B cell (primary cell): ENCODE measurements around the gene DTNBP1.

ENCODE experiments used
- EZH2 ChIP-seq: IDR thresholded peaks from 2 replicates; pipeline ENCODE4 v1.6.1; 2012; ENCODE audit warnings: borderline replicate concordance, low read depth, mild to moderate bottlenecking, moderate library complexity, low read length; ENCODE audit not compliant: insufficient read depth, poor library complexity, severe bottlenecking
- TF ChIP-seq, protein P1 (sequence below): fragments of 200-600 bp; IDR thresholded peaks from one replicate; pipeline ENCODE4 v1.8.0; 2022; ENCODE audit warnings: antibody characterized with exemption, mild to moderate bottlenecking

DNA sequence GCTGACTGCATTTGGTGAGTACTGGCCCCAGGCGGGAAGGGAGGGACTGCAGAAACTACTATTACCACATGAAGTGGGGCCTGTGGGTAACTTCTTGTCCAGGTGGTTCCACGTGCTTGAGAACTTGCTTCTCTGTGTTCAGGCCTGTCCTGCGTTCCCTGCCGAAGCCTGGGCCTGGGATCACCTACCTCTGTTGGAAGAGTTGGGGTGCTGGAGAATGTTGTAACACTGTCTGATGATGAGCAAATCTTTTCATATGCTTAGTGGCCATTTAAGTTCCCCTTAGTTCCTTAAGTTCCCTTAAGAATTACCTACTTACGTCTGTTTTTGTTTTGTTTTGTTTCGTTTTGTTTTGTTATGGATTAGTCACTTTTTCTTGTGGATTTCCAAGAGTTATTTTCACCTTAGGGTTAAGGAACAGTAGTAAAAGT is 154.4 kb downstream of the DTNBP1 start:
- TF ChIP-seq, protein P1, sequence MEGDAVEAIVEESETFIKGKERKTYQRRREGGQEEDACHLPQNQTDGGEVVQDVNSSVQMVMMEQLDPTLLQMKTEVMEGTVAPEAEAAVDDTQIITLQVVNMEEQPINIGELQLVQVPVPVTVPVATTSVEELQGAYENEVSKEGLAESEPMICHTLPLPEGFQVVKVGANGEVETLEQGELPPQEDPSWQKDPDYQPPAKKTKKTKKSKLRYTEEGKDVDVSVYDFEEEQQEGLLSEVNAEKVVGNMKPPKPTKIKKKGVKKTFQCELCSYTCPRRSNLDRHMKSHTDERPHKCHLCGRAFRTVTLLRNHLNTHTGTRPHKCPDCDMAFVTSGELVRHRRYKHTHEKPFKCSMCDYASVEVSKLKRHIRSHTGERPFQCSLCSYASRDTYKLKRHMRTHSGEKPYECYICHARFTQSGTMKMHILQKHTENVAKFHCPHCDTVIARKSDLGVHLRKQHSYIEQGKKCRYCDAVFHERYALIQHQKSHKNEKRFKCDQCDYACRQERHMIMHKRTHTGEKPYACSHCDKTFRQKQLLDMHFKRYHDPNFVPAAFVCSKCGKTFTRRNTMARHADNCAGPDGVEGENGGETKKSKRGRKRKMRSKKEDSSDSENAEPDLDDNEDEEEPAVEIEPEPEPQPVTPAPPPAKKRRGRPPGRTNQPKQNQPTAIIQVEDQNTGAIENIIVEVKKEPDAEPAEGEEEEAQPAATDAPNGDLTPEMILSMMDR, result no peak
- no peak for TF ChIP-seq EZH2
